HepG2 (cell line): ENCODE measurements around the gene CPSF7. TPM values are rescaled to one million over a fixed set of nuclear protein-coding genes. Genes with fewer than 3 reads are reported as not detected.

Experiments used
- ATAC-seq: fragments of 200-7000 bp; cut with Tn5 transposase; 3 replicates; pipeline ENCODE4 v1.9.1; 2020; ENCODE audit warnings: mild to moderate bottlenecking, moderate library complexity
- BruUV-seq: library from RNA; stranded (reverse); fragments of 400-500 nt; replicated peaks from 2 replicates; lab custom pipeline; 2021; lab: Mats Ljungman, UMichigan
- CTCF ChIA-PET: fragments of 300-600 bp; formaldehyde crosslinking; extraction: SDS; loops from one replicate; lab custom pipeline; 2021; ENCODE audit warnings: low total read pairs, inconsistent platforms, low intra/inter-chr PET ratio; lab: Yijun Ruan, JAX
- POLR2A ChIA-PET: fragments of 350-600 bp; sonication (Branson Sonifier 250); formaldehyde crosslinking; loops from one replicate; lab custom pipeline; 2020; ENCODE audit warnings: antibody characterized with exemption, inconsistent platforms; lab: Yijun Ruan, JAX
- DNase-seq: peaks from one replicate; pipeline ENCODE4 v3.0.0-alpha.2; 2015; ENCODE audit warnings: low spot score
- FAIRE-seq: peaks from 3 replicates; lab custom pipeline; 2011; peaks lifted over from hg19 to GRCh38; lab: Jason Lieb, UNC
- H2AFZ ChIP-seq: one replicate; pipeline ENCODE4 v1.6.1; 2011; ENCODE audit warnings: low read length, inconsistent platforms
- H3K27ac ChIP-seq: fragments of 300-600 bp; 3 replicates; pipeline ENCODE4 v1.8.0; 2011; ENCODE audit warnings: mixed run types, mild to moderate bottlenecking, mixed read lengths, low read length, inconsistent platforms; ENCODE audit not compliant: insufficient read depth; ENCODE audit errors: extremely low read length
- H3K27me3 ChIP-seq, 2 experiments: fragments of 200-600 bp in 1 of 2; 2 replicates in 1 of 2; 3 replicates in 1 of 2; pipeline versions ENCODE4 v1.6.0 to v1.8.0; 2011; ENCODE audit warnings: low read length in 2 of 2, mild to moderate bottlenecking in 2 of 2, moderate library complexity in 2 of 2, inconsistent platforms in 1 of 2; ENCODE audit not compliant: insufficient read depth in 2 of 2, control insufficient read depth in 1 of 2
- H3K36me3 ChIP-seq, 2 experiments: fragments of 200-600 bp in 1 of 2; replicated peaks in 1 of 2; 2 replicates in 1 of 2; 3 replicates in 1 of 2; pipeline versions ENCODE4 v1.5.1 to v1.8.0; 2011; ENCODE audit warnings: low read length in 2 of 2, inconsistent platforms in 1 of 2; ENCODE audit not compliant: insufficient read depth in 2 of 2, control insufficient read depth in 1 of 2
- H3K4me1 ChIP-seq: 2 replicates; pipeline ENCODE4 v1.5.1; 2012; ENCODE audit warnings: low read length, inconsistent platforms; ENCODE audit not compliant: insufficient read depth
- H3K4me2 ChIP-seq: 2 replicates; pipeline ENCODE4 v1.6.0; 2011; ENCODE audit warnings: low read depth, low read length, inconsistent platforms
- H3K4me3 ChIP-seq, 3 experiments: fragments of 200-600 bp in 1 of 3; sonication (generic), shearing (Covaris generic) in 1 of 3; replicated peaks in 1 of 3; 2 replicates each; pipeline ENCODE4 v1.5.1; 2011 to 2016; ENCODE audit warnings: low read length in 3 of 3, inconsistent platforms in 2 of 3, low read depth in 2 of 3, mild to moderate bottlenecking in 2 of 3, control low read depth in 1 of 3, mixed read lengths in 1 of 3; ENCODE audit not compliant: insufficient read depth in 1 of 3
- H3K79me2 ChIP-seq: one replicate; pipeline ENCODE4 v1.6.1; 2011; ENCODE audit warnings: low read length, inconsistent platforms; ENCODE audit not compliant: insufficient read depth
- H3K9ac ChIP-seq: 2 replicates; pipeline ENCODE4 v1.6.0; 2011; ENCODE audit warnings: mild to moderate bottlenecking, low read depth, low read length, inconsistent platforms; ENCODE audit not compliant: insufficient read depth
- H3K9me3 ChIP-seq: 2 replicates; pipeline ENCODE4 v1.5.1; 2012; ENCODE audit warnings: mild to moderate bottlenecking, low read length
- H4K20me1 ChIP-seq: 2 replicates; pipeline ENCODE4 v1.6.0; 2011; ENCODE audit warnings: inconsistent platforms, mild to moderate bottlenecking, low read length, moderate library complexity; ENCODE audit not compliant: insufficient read depth
- SOX13 ChIP-seq, 3 experiments: fragments of 450-650 bp in 1 of 3; sonication (generic) in 1 of 3; formaldehyde crosslinking in 1 of 3; IDR thresholded peaks in 2 of 3; conservative IDR thresholded peaks in 1 of 3; 2 replicates each; pipeline versions ENCODE4 v1.5.0 to v1.6.1; 2016 to 2020; ENCODE audit warnings: antibody characterized with exemption in 1 of 3, mild to moderate bottlenecking in 1 of 3, missing compliant biosample characterization in 1 of 3, missing genetic modification reagents in 1 of 3, moderate library complexity in 1 of 3
- ZFYVE20 ChIP-seq: sonication (generic); formaldehyde crosslinking; IDR thresholded peaks from 2 replicates; pipeline ENCODE4 v1.8.0; 2023; ENCODE audit warnings: low read depth, mild to moderate bottlenecking, moderate library complexity, missing genetic modification reagents, borderline replicate concordance
- ZNF326 ChIP-seq: sonication (generic); formaldehyde crosslinking; IDR thresholded peaks from 2 replicates; pipeline ENCODE4 v1.4.0; 2020; ENCODE audit warnings: missing genetic modification reagents, borderline replicate concordance
- ZNF34 ChIP-seq: sonication (generic); formaldehyde crosslinking; IDR thresholded peaks from 2 replicates; pipeline ENCODE4 v1.4.0; 2020; ENCODE audit warnings: mild to moderate bottlenecking, missing genetic modification reagents, borderline replicate concordance
- whole genome bisulfite sequencing: methylation state at CpG from one replicate; pipeline ENCODE4 v1.1.6; 2017; ENCODE audit warnings: low lambda C conversion rate; 5-methylcytosine and 5-hydroxymethylcytosine counted together
- in situ Hi-C: cut with HindIII; loops from 2 replicates; pipeline ENCODE4 v1.10.0; 2017; ENCODE audit warnings: low pct_unique_long_range_greater_than_20kb; ENCODE audit not compliant: extremely low pct_ligation_motif_present
- intact Hi-C: fragments of 100-400 bp; cut with micrococcal nuclease; formaldehyde crosslinking; loops from one replicate; pipeline ENCODE4 v1.10.0; 2022; ENCODE audit not compliant: unreplicated experiment
- polyA plus RNA-seq, 8 experiments: library from polyadenylated mRNA; depleted of rRNA in 3 of 8; stranded (reverse) in 7 of 8; unstranded in 1 of 8; fragments of >200 nt; fragmentation: Illumina TruSeq in 4 of 8; extraction: Trizol in 4 of 8; gene quantifications; 2 replicates each; pipeline versions ENCODE4 v1.2.1 to v1.2.3, GENCODE V29; 2011 to 2016; ENCODE audit warnings: low read depth in 4 of 8, missing spikeins in 1 of 8, mixed read lengths in 1 of 8; ENCODE audit not compliant: insufficient read depth in 1 of 8
- total RNA-seq, 5 experiments: library from RNA; depleted of rRNA; stranded (reverse); fragments of >200 nt; fragmentation: Illumina TruSeq; extraction: Trizol; gene quantifications; 2 replicates each; pipeline ENCODE4 v1.2.3, GENCODE V29; 2016; ENCODE audit warnings: low read depth in 1 of 5
- TF ChIP-seq, protein P1 (sequence below): sonication (generic); formaldehyde crosslinking; IDR thresholded peaks from 2 replicates; pipeline ENCODE4 v1.5.1; 2020; ENCODE audit warnings: missing genetic modification reagents, mild to moderate bottlenecking, borderline replicate concordance
- TF ChIP-seq, protein P2 (sequence below): sonication (generic); formaldehyde crosslinking; IDR thresholded peaks from 2 replicates; pipeline ENCODE4 v1.8.1; 2023; ENCODE audit warnings: missing genetic modification reagents, mild to moderate bottlenecking, borderline replicate concordance
- TF ChIP-seq, protein P3 (sequence below): sonication (generic); formaldehyde crosslinking; IDR thresholded peaks from 2 replicates; pipeline ENCODE4 v1.4.0; 2020; ENCODE audit warnings: mild to moderate bottlenecking, missing genetic modification reagents, borderline replicate concordance

Gene CPSF7
- total and polyA plus RNA-seq, 2 of the 13 experiments (the other 11 are each of a cell fraction or from before 2014, with no cell fraction given): 34.1 to 36.8 TPM

- H4K20me1 ChIP-seq: no peaks in the 10 kb centered on the region
- H3K9me3 ChIP-seq: peaks cover 3% of the 10 kb centered on the region; the same call in 1 of the 2 replicates
- no peak for DNase-seq
- H3K4me2 ChIP-seq: no peak overlapping the region
- peaks cover 10% of the 10 kb centered on the region for H3K4me1 ChIP-seq
- H3K27me3 ChIP-seq: no peaks in the 10 kb centered on the region
- ChIA-PET CTCF (no interaction called here), POLR2A (interaction anchor here (1.8 kb wide), 1 partner anchor 16 kb away, joined by 14 read pairs; the partner anchor contains the start of genes CYB561A3 and TMEM138)
- H3K4me3 ChIP-seq: no peak overlapping the region
- FAIRE-seq: no peak
- no peak overlapping the region for H3K9ac ChIP-seq
- no peak overlapping the region for H2AFZ ChIP-seq
- no peak for TF ChIP-seq ZNF34
- no peak for TF ChIP-seq ZFYVE20 (CRISPR knock-in tag)
- TF ChIP-seq ZNF326 (CRISPR knock-in tag): no peak
- H3K79me2 ChIP-seq: no peaks in the 10 kb centered on the region
- WGBS: 93% methylated on average over 6 of the region's 6 CpGs
- H3K27ac ChIP-seq: no peak overlapping the region
- intact Hi-C loops: no loop called here
- in situ Hi-C loops: no loop called here
- no peaks in the 10 kb centered on the region for H3K36me3 ChIP-seq
- ATAC-seq: no peak
- BruUV-seq: no TSS peak
These were observed 52.2 kb downstream of the CPSF7 start for GRCh38 chr11:61377461-61378160.

DNA sequence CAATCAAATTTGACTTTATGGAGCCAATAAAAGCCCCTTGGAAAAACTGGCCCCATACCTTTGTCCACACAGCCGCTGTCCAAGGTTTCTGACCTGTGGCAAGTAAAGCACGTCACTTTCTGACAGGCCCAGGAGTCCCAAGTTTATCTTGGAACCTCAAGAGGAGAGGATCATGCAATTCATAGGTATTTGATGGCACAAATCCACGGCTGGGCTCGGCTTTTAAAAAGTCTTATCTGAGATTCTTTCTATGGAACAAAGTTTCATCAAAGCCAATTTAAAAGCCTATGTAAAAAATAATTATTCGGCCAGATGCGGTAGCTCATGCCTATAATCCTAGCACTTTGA, 54.0 kb downstream of the CPSF7 start:
- FAIRE-seq (no peak), DNase-seq (no peak), ATAC-seq (no peak)
- Histone ChIP-seq H3K79me2 (no peaks in the 10 kb centered on the region), H3K4me1 (peaks cover 11% of the 10 kb centered on the region), H3K27me3 (no peaks in the 10 kb centered on the region), H3K9me3 (peaks cover 3% of the 10 kb centered on the region; the same call in 1 of the 2 replicates), H4K20me1 (no peaks in the 10 kb centered on the region), H3K27ac (no peak overlapping the region), H3K9ac (no peak overlapping the region), H3K4me3 (no peak overlapping the region), H3K4me2 (no peak overlapping the region), H3K36me3 (0 out of 5 replicates have a peak, but pooled peaks cover 0 to 2% of the 10 kb centered on the region in 2 experiments), H2AFZ (no peak overlapping the region)
- CTCF ChIA-PET: no interaction called here
- POLR2A ChIA-PET: no interaction called here
- in situ Hi-C loops: no loop called here
- WGBS: 100% methylated on average over 6 of the region's 6 CpGs
- intact Hi-C loops: no loop called here
- no TSS peak for BruUV-seq
- TF ChIP-seq, protein P1, sequence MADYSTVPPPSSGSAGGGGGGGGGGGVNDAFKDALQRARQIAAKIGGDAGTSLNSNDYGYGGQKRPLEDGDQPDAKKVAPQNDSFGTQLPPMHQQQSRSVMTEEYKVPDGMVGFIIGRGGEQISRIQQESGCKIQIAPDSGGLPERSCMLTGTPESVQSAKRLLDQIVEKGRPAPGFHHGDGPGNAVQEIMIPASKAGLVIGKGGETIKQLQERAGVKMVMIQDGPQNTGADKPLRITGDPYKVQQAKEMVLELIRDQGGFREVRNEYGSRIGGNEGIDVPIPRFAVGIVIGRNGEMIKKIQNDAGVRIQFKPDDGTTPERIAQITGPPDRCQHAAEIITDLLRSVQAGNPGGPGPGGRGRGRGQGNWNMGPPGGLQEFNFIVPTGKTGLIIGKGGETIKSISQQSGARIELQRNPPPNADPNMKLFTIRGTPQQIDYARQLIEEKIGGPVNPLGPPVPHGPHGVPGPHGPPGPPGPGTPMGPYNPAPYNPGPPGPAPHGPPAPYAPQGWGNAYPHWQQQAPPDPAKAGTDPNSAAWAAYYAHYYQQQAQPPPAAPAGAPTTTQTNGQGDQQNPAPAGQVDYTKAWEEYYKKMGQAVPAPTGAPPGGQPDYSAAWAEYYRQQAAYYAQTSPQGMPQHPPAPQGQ: no peak
- TF ChIP-seq, protein P2, sequence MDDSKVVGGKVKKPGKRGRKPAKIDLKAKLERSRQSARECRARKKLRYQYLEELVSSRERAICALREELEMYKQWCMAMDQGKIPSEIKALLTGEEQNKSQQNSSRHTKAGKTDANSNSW (CRISPR knock-in tag): no peak
- TF ChIP-seq, protein P3, sequence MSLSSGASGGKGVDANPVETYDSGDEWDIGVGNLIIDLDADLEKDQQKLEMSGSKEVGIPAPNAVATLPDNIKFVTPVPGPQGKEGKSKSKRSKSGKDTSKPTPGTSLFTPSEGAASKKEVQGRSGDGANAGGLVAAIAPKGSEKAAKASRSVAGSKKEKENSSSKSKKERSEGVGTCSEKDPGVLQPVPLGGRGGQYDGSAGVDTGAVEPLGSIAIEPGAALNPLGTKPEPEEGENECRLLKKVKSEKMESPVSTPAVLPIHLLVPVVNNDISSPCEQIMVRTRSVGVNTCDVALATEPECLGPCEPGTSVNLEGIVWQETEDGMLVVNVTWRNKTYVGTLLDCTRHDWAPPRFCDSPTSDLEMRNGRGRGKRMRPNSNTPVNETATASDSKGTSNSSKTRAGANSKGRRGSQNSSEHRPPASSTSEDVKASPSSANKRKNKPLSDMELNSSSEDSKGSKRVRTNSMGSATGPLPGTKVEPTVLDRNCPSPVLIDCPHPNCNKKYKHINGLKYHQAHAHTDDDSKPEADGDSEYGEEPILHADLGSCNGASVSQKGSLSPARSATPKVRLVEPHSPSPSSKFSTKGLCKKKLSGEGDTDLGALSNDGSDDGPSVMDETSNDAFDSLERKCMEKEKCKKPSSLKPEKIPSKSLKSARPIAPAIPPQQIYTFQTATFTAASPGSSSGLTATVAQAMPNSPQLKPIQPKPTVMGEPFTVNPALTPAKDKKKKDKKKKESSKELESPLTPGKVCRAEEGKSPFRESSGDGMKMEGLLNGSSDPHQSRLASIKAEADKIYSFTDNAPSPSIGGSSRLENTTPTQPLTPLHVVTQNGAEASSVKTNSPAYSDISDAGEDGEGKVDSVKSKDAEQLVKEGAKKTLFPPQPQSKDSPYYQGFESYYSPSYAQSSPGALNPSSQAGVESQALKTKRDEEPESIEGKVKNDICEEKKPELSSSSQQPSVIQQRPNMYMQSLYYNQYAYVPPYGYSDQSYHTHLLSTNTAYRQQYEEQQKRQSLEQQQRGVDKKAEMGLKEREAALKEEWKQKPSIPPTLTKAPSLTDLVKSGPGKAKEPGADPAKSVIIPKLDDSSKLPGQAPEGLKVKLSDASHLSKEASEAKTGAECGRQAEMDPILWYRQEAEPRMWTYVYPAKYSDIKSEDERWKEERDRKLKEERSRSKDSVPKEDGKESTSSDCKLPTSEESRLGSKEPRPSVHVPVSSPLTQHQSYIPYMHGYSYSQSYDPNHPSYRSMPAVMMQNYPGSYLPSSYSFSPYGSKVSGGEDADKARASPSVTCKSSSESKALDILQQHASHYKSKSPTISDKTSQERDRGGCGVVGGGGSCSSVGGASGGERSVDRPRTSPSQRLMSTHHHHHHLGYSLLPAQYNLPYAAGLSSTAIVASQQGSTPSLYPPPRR (CRISPR knock-in tag): no peak
- TF ChIP-seq SOX13 (IDR thresholded peaks at IDR 0.05) (no peak), SOX13 (CRISPR knock-in tag; conservative IDR thresholded peaks at IDR 0.05 in 1 of 2, IDR thresholded peaks at IDR 0.05 in 1 of 2) (no peak)
